Stimulated activated naive CD4-positive, alpha-beta T cell (primary cell): ENCODE measurements around the gene SARNP.

Source experiments
- DNase-seq, 6 experiments: peaks; one replicate each; lab custom pipeline; 2025; lab: John Stamatoyannopoulos, UW

Gene SARNP

DNA sequence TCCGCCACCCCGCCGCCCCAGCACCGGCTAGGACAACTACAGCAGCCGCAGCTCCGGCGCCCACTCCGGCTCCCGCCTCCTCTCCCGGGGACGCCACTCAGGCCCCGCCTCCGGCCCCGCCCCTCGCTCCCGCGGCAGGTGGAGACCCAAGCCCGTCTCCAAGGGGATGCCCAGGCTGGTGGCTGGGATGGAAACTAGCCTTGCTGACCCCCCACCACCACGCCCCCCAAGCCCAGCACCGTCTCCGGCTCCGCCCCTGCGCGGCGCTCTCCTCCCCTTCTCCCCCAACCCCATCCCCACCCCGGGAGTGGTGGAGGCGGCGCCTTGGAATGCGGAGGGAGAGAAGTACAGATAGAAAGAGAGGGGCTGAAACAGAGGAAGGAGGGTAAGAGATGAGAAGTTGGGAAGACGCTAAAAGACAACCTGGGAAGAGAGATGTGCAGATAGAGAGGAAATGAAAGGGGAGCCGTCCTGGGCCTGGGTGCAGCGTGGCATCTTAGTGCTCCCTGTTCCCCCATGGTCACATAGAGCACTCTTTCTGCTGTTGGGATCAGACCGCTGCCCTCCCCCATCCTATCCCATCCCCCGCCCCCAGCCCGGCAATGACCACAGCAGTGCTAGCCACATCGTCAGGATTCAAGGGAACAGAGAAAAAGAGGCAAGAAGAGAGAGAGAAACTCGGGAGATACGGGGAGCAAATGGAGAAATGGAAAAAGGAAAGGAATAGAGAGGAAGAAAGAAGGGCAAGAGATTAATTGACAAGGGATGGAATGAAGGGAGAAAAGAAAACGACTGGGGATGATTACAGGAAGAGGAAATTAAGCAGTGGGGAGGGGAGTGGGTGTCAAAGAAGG, 109.5 kb downstream of the SARNP start, which contains the start of gene ITGA7:
Gene ITGA7 (minus strand): TSS at position 64 of the 854 bp plus-strand sequence. CDS start 222 bp downstream, outside the sequence.
- peak in 5 of 6 experiments; percentile 25 to 74 (median 47) for DNase-seq
